Activated CD4-positive, alpha-beta memory T cell treated with anti-CD3 and anti-CD28 coated beads, Interleukin-2, amount 10 ng/mL, durations not matched to agents 7 days and 5 days (primary cell): ENCODE measurements around the gene GP1BB. TPM values are rescaled to one million over a fixed set of nuclear protein-coding genes. Genes with fewer than 3 reads are reported as not detected.
A peak's percentile ranks its signal among the peaks of the same experiment; 100 is the strongest.

Experiments
- CTCF ChIA-PET: fragments of 350-600 bp; sonication (Branson Sonifier 250); formaldehyde crosslinking; loops from one replicate; lab custom pipeline; 2021; ENCODE audit warnings: antibody characterized with exemption, inconsistent platforms; lab: Charles Lee
- POLR2A ChIA-PET: fragments of 350-600 bp; sonication (Branson Sonifier 250); formaldehyde crosslinking; loops from one replicate; lab custom pipeline; 2021; ENCODE audit warnings: antibody characterized with exemption; lab: Charles Lee
- DNase-seq: peaks from one replicate; pipeline ENCODE4 v3.0.0-alpha.2; 2020
- H3K27ac Mint-ChIP-seq: one replicate; pipeline ENCODE4 v1.8.0; 2021; ENCODE audit warnings: mild to moderate bottlenecking, mixed read lengths
- H3K27me3 Mint-ChIP-seq: one replicate; pipeline ENCODE4 v1.8.0; 2021; ENCODE audit warnings: mixed read lengths
- H3K36me3 Mint-ChIP-seq: one replicate; pipeline ENCODE4 v1.8.0; 2021; ENCODE audit warnings: low read depth, mixed read lengths
- H3K4me1 Mint-ChIP-seq: one replicate; pipeline ENCODE4 v1.8.0; 2021; ENCODE audit warnings: mixed read lengths
- H3K4me3 Mint-ChIP-seq: one replicate; pipeline ENCODE4 v1.8.0; 2021; ENCODE audit warnings: mild to moderate bottlenecking, mixed read lengths
- H3K9me3 Mint-ChIP-seq: one replicate; pipeline ENCODE4 v1.8.0; 2021; ENCODE audit warnings: mixed read lengths
- total RNA-seq, 2 experiments: library from RNA; stranded (reverse); gene quantifications; one replicate each; pipeline ENCODE4 v1.2.3, GENCODE V29; 2021

The GP1BB gene
- total RNA-seq, 2 experiments from 2014 or later: not detected

- no peaks in the 10 kb centered on the region for H3K9me3 Mint-ChIP-seq
- peaks cover 7% of the 10 kb centered on the region for H3K36me3 Mint-ChIP-seq
- peaks cover 23% of the 10 kb centered on the region for H3K4me1 Mint-ChIP-seq
- ChIA-PET CTCF (interaction anchor here (2.4 kb wide), 1 partner anchor 33 kb away, joined by 6 read pairs; no protein-coding TSS in a partner anchor), POLR2A (no interaction called here)
- H3K4me3 Mint-ChIP-seq: no peak overlapping the region
- H3K27me3 Mint-ChIP-seq: peaks cover 59% of the 10 kb centered on the region
- no peak overlapping the region for H3K27ac Mint-ChIP-seq
- no peak for DNase-seq
These were observed 40.3 kb downstream of the GP1BB start for GRCh38 chr22:19763458-19764298.

GRCh38 chr22:19764299-19764593 is 40.9 kb downstream of the GP1BB start:
- Mint-ChIP-seq H3K4me3 (no peak overlapping the region), H3K9me3 (no peaks in the 10 kb centered on the region)

GRCh38 chr22:19764636-19765476 is 41.5 kb downstream of the GP1BB start:
- Mint-ChIP-seq H3K4me1 (peaks cover 18% of the 10 kb centered on the region), H3K4me3 (no peak overlapping the region), H3K27me3 (peaks cover 60% of the 10 kb centered on the region), H3K9me3 (no peaks in the 10 kb centered on the region), H3K27ac (no peak overlapping the region), H3K36me3 (peaks cover 4% of the 10 kb centered on the region)
- CTCF ChIA-PET: interaction anchor here (0.9 kb wide), 1 partner anchor 267 kb away, joined by 3 read pairs; no protein-coding TSS in a partner anchor
- POLR2A ChIA-PET: no interaction called here
- DNase-seq: no peak

More at GRCh38 chr22:19764299-19764593, 40.9 kb downstream of the GP1BB start:
- Mint-ChIP-seq H3K36me3 (peaks cover 7% of the 10 kb centered on the region), H3K27ac (no peak overlapping the region), H3K27me3 (peaks cover 59% of the 10 kb centered on the region), H3K4me1 (peaks cover 23% of the 10 kb centered on the region)
- ChIA-PET POLR2A (no interaction called here), CTCF (interaction anchor here (2.4 kb wide), 1 partner anchor 34 kb away, joined by 6 read pairs; no protein-coding TSS in a partner anchor)
- no peak for DNase-seq

GRCh38 chr22:19765477-19766239 is 42.3 kb downstream of the GP1BB start:
- peaks cover 58% of the 10 kb centered on the region for H3K27me3 Mint-ChIP-seq
- CTCF ChIA-PET: interaction anchor here (0.6 to 0.9 kb wide), 2 partner anchors 266 to 328 kb away, joined by 3 to 4 read pairs; no protein-coding TSS in a partner anchor
- POLR2A ChIA-PET: no interaction called here
- no peaks in the 10 kb centered on the region for H3K9me3 Mint-ChIP-seq
- H3K4me1 Mint-ChIP-seq: peaks cover 14% of the 10 kb centered on the region
- DNase-seq: no peak
- no peak overlapping the region for H3K27ac Mint-ChIP-seq
- peak overlapping the region; percentile 51 for H3K4me3 Mint-ChIP-seq
- H3K36me3 Mint-ChIP-seq: no peaks in the 10 kb centered on the region

GRCh38 chr22:19766240-19766510 is 42.8 kb downstream of the GP1BB start:
- peaks cover 58% of the 10 kb centered on the region for H3K27me3 Mint-ChIP-seq
- no peak overlapping the region for H3K4me3 Mint-ChIP-seq
- no peaks in the 10 kb centered on the region for H3K9me3 Mint-ChIP-seq
- no peak overlapping the region for H3K27ac Mint-ChIP-seq
- no peaks in the 10 kb centered on the region for H3K36me3 Mint-ChIP-seq
- POLR2A ChIA-PET: no interaction called here
- CTCF ChIA-PET: interaction anchor here (0.6 kb wide), 1 partner anchor 329 kb away, joined by 4 read pairs; no protein-coding TSS in a partner anchor
- no peak for DNase-seq
- H3K4me1 Mint-ChIP-seq: peaks cover 14% of the 10 kb centered on the region

- Mint-ChIP-seq H3K4me3 (peak overlapping the region; percentile 35), H3K27me3 (peaks cover 55% of the 10 kb centered on the region), H3K4me1 (peaks cover 12% of the 10 kb centered on the region), H3K27ac (no peak overlapping the region), H3K36me3 (no peaks in the 10 kb centered on the region), H3K9me3 (no peaks in the 10 kb centered on the region)
- DNase-seq: peak; percentile 67
- ChIA-PET POLR2A (no interaction called here), CTCF (no interaction called here)
These were observed 43.4 kb downstream of the GP1BB start for GRCh38 chr22:19766511-19767426.

- no peak for DNase-seq
- Mint-ChIP-seq H3K9me3 (no peaks in the 10 kb centered on the region), H3K4me1 (peaks cover 12% of the 10 kb centered on the region), H3K27me3 (peaks cover 55% of the 10 kb centered on the region), H3K27ac (no peak overlapping the region), H3K4me3 (peak overlapping the region; percentile 35), H3K36me3 (no peaks in the 10 kb centered on the region)
- ChIA-PET CTCF (interaction anchor here (0.8 kb wide), 1 partner anchor 37 kb away, joined by 3 read pairs; no protein-coding TSS in a partner anchor), POLR2A (no interaction called here)
These were observed 44.3 kb downstream of the GP1BB start for GRCh38 chr22:19767427-19768341.

GRCh38 chr22:19769393-19769715 is 46.0 kb downstream of the GP1BB start:
- POLR2A ChIA-PET: no interaction called here
- H3K27me3 Mint-ChIP-seq: peaks cover 52% of the 10 kb centered on the region
- peaks cover 12% of the 10 kb centered on the region for H3K4me1 Mint-ChIP-seq
- H3K27ac Mint-ChIP-seq: no peak overlapping the region
- no peaks in the 10 kb centered on the region for H3K9me3 Mint-ChIP-seq
- no peak for DNase-seq
- H3K36me3 Mint-ChIP-seq: no peaks in the 10 kb centered on the region
- H3K4me3 Mint-ChIP-seq: no peak overlapping the region
- CTCF ChIA-PET: interaction anchor here (1.0 kb wide), 1 partner anchor 38 kb away, joined by 3 read pairs; no protein-coding TSS in a partner anchor

- no peaks in the 10 kb centered on the region for H3K9me3 Mint-ChIP-seq
These were observed 47.2 kb downstream of the GP1BB start for GRCh38 chr22:19770349-19771220.

GRCh38 chr22:19772422-19772672 is 49.0 kb downstream of the GP1BB start:
- CTCF ChIA-PET: interaction anchor here (1.0 kb wide), 1 partner anchor 42 kb away, joined by 3 read pairs; no protein-coding TSS in a partner anchor
- Mint-ChIP-seq H3K27ac (no peak overlapping the region), H3K9me3 (no peaks in the 10 kb centered on the region), H3K4me3 (no peak overlapping the region), H3K4me1 (peaks cover 7% of the 10 kb centered on the region), H3K36me3 (no peaks in the 10 kb centered on the region), H3K27me3 (peaks cover 37% of the 10 kb centered on the region)
- POLR2A ChIA-PET: no interaction called here
- DNase-seq: no peak

More at GRCh38 chr22:19770349-19771220, 47.2 kb downstream of the GP1BB start:
- Mint-ChIP-seq H3K4me1 (peaks cover 7% of the 10 kb centered on the region), H3K36me3 (no peaks in the 10 kb centered on the region), H3K27ac (no peak overlapping the region), H3K27me3 (peaks cover 40% of the 10 kb centered on the region), H3K4me3 (no peak overlapping the region)
- ChIA-PET CTCF (no interaction called here), POLR2A (no interaction called here)
- no peak for DNase-seq
